Stimulated activated CD4-positive, alpha-beta T cell treated with anti-CD3 and anti-CD28 coated beads, Interleukin-2, amount 100 ng/mL, for 4 hours (primary cell): Measurements from ENCODE around the gene RPGR.

ENCODE experiments used
- DNase-seq: peaks from one replicate; pipeline ENCODE4 v3.0.0-alpha.2; 2020; ENCODE audit warnings: low read depth

The RPGR gene, protein sequence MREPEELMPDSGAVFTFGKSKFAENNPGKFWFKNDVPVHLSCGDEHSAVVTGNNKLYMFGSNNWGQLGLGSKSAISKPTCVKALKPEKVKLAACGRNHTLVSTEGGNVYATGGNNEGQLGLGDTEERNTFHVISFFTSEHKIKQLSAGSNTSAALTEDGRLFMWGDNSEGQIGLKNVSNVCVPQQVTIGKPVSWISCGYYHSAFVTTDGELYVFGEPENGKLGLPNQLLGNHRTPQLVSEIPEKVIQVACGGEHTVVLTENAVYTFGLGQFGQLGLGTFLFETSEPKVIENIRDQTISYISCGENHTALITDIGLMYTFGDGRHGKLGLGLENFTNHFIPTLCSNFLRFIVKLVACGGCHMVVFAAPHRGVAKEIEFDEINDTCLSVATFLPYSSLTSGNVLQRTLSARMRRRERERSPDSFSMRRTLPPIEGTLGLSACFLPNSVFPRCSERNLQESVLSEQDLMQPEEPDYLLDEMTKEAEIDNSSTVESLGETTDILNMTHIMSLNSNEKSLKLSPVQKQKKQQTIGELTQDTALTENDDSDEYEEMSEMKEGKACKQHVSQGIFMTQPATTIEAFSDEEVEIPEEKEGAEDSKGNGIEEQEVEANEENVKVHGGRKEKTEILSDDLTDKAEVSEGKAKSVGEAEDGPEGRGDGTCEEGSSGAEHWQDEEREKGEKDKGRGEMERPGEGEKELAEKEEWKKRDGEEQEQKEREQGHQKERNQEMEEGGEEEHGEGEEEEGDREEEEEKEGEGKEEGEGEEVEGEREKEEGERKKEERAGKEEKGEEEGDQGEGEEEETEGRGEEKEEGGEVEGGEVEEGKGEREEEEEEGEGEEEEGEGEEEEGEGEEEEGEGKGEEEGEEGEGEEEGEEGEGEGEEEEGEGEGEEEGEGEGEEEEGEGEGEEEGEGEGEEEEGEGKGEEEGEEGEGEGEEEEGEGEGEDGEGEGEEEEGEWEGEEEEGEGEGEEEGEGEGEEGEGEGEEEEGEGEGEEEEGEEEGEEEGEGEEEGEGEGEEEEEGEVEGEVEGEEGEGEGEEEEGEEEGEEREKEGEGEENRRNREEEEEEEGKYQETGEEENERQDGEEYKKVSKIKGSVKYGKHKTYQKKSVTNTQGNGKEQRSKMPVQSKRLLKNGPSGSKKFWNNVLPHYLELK

GRCh38 chrX:38327007-38327774 is at the start of gene RPGR:
RPGR (minus strand) TSS chrX:38327509; CDS start chrX:38327367, 142 bp downstream.
- DNase-seq: peak; percentile 83

DNA sequence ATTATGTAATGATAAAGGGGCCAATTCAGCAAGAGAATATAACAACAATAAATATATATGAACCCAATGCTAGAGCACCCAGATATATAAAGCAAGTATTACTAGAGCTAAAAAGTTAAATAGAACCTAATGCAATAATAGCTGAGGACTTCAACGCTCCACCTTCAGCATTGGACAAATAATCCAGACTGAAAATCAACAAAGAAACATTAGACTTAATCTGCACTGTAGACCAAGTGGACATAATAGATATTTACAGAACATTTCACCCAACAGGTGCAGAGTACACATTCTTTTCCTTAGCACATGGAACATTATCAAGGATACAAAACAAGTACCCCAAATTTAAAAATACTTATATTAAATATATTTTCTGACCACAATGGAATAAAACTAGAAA is 49.4 kb upstream of the RPGR start:
- no peak for DNase-seq

- DNase-seq: no peak
Measured at GRCh38 chrX:38375891-38376290, 48.6 kb upstream of the RPGR start.

GRCh38 chrX:38374431-38374830 is 47.1 kb upstream of the RPGR start:
- DNase-seq: no peak

GRCh38 chrX:38371641-38372040 is 44.3 kb upstream of the RPGR start:
- DNase-seq: no peak

- DNase-seq: no peak
Measured at GRCh38 chrX:38368774-38369173, 41.5 kb upstream of the RPGR start.

- DNase-seq: no peak
Measured at GRCh38 chrX:38365954-38366353, 38.6 kb upstream of the RPGR start.

GRCh38 chrX:38363046-38363445 is 35.7 kb upstream of the RPGR start:
- DNase-seq: no peak

DNA sequence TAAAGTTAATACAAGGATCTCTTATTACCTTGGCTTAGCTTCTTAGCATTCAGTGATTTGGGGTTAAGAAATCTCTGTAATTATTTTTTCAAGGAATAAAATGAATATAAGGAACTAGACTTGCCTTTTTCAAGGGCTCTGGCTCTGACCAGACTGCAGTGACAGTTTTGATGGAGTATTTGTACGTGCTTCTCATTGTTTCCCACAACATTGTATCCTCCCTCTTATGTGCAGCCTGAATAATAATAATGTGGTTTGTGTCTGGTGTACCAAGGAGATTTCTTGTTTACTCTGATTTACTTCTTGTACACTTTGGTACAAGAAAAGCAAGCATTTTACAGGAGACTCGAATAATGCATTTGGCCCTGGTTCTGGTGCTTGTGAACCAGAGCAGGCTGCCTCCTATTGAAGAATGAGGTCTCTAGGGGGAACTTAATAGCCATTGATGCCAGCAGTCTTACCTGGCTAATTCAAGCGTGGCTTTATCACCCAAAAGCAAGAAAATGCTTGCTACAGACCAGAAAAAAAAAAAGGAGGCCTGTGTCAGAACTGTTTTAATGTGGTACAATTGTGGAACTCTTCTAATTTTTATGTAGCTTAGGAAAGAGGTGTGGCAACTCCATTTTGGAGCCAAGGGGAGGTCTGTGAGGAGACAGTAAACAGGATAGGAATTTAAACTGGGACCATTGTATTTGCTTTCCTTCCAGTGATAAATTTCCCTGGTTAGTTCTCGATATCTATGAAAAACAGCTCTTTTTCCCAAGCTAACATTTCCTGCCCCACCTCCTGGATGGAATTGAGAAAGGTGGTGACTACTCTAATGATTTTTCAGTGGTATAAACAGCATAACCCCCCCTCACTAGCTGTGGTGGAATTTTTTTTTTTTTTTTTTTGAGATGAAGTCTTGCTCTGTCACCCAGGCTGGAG is 30.7 kb upstream of the RPGR start:
- no peak for DNase-seq

DNA sequence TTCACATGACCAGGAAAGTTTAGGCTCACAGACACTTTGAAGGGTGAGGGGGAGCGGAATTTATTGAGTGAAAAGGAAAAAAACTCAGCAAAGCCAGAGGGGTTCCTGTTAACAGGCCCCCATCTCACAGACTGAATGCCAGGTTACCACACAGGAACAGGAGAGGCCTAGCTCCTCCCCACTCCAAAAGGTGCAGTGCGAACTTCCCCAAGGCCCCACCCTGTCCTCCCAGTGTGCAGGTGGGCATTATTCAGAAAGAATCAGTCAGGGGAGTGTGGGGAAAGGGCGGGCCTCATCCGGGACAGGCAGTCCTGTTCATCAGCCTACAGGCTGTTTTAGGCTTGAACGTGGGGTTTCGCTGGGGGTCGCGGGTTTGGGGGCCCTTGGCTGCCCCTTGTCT is 29.1 kb upstream of the RPGR start:
- DNase-seq: no peak

DNA sequence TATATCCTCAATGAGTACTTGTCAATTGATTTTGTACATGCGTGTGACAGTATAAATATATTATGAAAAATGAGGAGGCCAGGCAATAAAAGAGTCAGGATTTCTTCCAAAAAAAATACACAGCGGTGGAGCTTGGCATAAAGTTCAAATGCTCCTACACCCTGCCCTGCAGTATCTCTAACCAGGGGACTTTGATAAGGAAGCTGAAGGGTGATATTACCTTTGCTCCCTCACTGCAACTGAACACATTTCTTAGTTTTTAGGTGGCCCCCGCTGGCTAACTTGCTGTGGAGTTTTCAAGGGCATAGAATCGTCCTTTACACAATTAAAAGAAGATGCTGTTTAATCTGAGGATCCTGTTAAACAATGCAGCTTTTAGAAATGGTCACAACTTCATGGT is 25.1 kb upstream of the RPGR start, which contains the start of gene OTC:
Gene OTC (plus strand): TSS at position 243 of the 400 bp plus-strand sequence. CDS start 93 bp downstream, at position 336.
- no peak for DNase-seq

DNA sequence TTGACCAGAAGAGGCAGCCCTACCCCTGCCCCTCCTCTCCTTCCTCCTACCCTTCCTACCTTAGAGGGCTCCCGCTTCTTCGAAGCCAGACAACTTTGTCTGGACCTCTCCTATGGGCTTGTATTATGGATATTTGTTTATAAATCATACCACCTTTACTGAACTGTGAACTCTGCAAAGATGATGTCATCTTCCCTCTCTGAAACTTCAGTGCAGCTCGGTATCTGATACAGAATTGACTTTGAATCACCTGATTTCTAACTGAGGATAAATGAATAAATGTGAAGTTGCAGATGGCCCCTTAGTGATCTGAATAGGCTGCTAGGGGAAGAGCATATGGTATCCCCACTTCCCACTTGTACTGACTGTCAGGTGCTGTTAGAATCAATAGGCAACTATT is 24.0 kb upstream of the RPGR start:
- no peak for DNase-seq

- no peak for DNase-seq
Measured at GRCh38 chrX:38347136-38347535, 19.8 kb upstream of the RPGR start.

DNA sequence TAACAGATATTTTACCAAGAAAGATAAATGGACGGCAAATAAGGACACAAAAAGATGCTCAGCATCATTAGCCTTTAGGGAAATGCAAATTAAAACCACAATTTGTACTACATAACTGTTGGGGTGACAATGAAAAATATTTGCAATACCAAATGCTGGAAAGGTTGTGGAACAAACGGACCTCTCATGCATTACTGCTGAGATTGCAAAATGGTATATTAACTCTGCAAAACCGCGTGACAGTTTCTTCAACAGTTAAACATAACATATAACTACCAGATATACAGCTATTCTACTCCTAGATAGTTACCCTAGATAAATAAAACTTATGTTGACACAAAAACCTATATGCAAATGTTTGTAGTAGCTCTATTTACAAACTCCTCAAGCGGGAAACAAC is 18.8 kb upstream of the RPGR start:
- no peak for DNase-seq

DNA sequence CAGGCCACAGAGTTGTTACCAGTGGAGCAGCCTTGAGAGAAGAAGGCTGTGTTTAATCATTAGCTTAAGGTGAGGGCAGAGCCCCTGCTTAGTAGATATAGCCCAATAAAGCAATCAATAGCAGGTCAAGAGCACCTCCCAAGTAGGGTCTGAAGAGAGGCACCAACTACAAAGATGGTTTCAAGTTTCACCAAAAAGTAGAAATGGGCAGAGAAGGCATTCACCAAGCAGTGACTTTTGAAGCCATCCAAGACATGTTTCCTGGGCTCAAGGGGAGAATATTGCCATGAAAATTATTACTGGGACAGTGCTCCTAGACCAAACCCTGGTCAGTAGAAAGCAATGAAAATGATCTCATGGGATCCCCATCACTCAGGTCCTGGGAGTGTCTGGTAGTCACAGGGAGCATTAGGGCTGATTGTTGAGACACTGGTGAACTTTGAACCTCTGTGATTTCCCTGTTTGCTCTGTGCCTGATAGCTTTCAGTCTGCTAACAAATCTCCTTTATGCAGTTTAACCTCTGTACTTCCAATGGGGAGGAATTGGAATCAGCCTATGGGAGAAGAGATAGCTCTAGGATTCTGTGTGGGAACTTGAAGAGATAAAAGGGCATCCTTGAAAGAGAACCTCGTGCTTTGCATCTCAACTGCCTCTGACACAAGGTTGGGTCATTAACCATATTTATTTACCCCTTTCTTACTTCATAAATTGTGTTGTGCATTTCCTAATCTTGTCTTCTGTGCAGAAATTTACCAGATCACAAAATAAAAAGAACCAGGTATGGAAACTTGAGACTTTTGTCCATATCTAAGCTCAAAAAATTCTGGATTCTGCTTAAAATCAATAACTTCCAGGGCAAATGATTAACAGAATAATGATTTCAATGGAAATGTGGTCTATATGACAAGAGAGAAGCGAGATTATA is 15.8 kb upstream of the RPGR start:
- no peak for DNase-seq

DNA sequence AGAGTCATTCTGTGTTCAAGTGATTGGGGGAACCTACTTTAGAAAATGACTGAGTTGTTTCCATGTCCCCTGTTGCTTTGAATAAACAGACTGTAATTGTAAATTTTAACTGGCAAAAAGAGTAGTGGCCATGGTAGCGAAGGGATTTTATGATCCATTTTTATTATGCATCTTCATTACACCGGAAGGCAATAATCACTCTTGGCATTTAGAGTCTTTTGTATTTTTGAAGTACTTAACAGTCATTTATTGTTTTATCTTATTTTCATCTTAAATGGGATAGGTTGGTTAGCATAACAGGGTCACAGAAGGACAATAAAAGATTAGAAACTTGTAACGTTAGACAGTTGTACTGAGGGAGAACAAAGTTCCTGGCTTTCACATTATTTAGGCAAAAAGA is 14.1 kb upstream of the RPGR start:
- no peak for DNase-seq

GRCh38 chrX:38336538-38337240 is 9.4 kb upstream of the RPGR start:
- no peak for DNase-seq

DNA sequence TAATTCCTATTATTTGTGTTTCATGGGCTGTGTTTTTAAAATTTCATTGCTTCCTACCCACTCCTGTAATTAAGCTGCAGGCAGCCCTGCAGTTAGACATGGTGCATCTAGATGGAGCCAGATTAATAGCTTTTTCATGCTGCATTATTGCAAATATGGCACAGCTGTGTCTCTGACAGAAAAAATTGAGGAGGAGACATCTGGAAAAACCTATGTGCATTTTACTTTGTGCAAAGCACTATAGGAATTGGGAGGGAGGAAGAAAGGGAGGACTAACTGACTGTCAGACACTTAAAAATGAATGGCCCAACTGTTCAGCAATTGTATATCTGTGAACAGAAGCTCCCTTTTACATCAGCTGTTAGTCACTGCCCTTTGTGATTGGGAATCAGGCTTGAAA is 8.1 kb upstream of the RPGR start:
- no peak for DNase-seq

GRCh38 chrX:38332505-38332904 is 5.2 kb upstream of the RPGR start:
- DNase-seq: no peak
